H1 (cell line): ENCODE data around the gene DNM2. TPM values are rescaled to one million over a fixed set of nuclear protein-coding genes. Genes with fewer than 3 reads are reported as not detected.

Source experiments
- CTCF ChIA-PET: fragments of 300-600 bp; sonication (Branson Sonifier 250); formaldehyde crosslinking; loops from one replicate; lab custom pipeline; 2021; ENCODE audit not compliant: partially characterized antibody; lab: Charles Lee
- POLR2A ChIA-PET: fragments of 300-600 bp; sonication (Branson Sonifier 250); formaldehyde crosslinking; loops from one replicate; lab custom pipeline; 2021; ENCODE audit warnings: inconsistent platforms; ENCODE audit not compliant: partially characterized antibody; lab: Charles Lee
- DNase-seq, 2 experiments: peaks; one replicate each; pipeline versions ENCODE4 v3.0.0 to v3.0.0-alpha.2; 2010 to 2022; ENCODE audit warnings: low spot score in 2 of 2, low read depth in 1 of 2, mixed read lengths in 1 of 2
- FAIRE-seq: peaks from 2 replicates; lab custom pipeline; 2011; peaks lifted over from hg19 to GRCh38; lab: Jason Lieb, UNC
- H2AFZ ChIP-seq: 2 replicates; pipeline ENCODE4 v1.8.1; 2012; ENCODE audit warnings: low read length, inconsistent platforms
- H2AK5ac ChIP-seq: 2 replicates; pipeline ENCODE4 v1.6.1; 2013; ENCODE audit warnings: low read depth, low read length
- H2BK120ac ChIP-seq: replicated peaks from 2 replicates; pipeline ENCODE3; 2013; ENCODE audit warnings: low read depth, low read length, inconsistent platforms
- H2BK12ac ChIP-seq: 2 replicates; pipeline ENCODE4 v1.6.1; 2013; ENCODE audit warnings: low read depth, low read length
- H2BK15ac ChIP-seq: 2 replicates; pipeline ENCODE4 v1.6.1; 2013; ENCODE audit warnings: low read length
- H2BK20ac ChIP-seq: 2 replicates; pipeline ENCODE4 v1.6.1; 2013; ENCODE audit warnings: low read length
- H2BK5ac ChIP-seq: 2 replicates; pipeline ENCODE4 v1.6.1; 2013; ENCODE audit warnings: low read depth, low read length
- H3K14ac ChIP-seq: 2 replicates; pipeline ENCODE4 v1.6.1; 2013; ENCODE audit warnings: inconsistent platforms; ENCODE audit not compliant: insufficient read length
- H3K18ac ChIP-seq: 2 replicates; pipeline ENCODE4 v1.6.1; 2013; ENCODE audit warnings: low read length; ENCODE audit errors: extremely low read depth
- H3K23ac ChIP-seq: 2 replicates; pipeline ENCODE4 v1.6.1; 2013; ENCODE audit warnings: inconsistent platforms; ENCODE audit not compliant: insufficient read length
- H3K23me2 ChIP-seq: 2 replicates; pipeline ENCODE4 v1.6.1; 2013; ENCODE audit warnings: low read depth, low read length
- H3K27ac ChIP-seq: 2 replicates; pipeline ENCODE4 v1.6.1; 2011; ENCODE audit warnings: low read depth, low read length, inconsistent platforms
- H3K27me3 ChIP-seq, 4 experiments: replicated peaks in 1 of 4; 1 replicate in 1 of 4; 2 replicates in 3 of 4; pipeline versions ENCODE4 v1.6.1 to v1.8.1; 2011 to 2013; ENCODE audit warnings: low read length in 3 of 4, mild to moderate bottlenecking in 3 of 4, inconsistent platforms in 2 of 4, mixed read lengths in 2 of 4, moderate library complexity in 1 of 4; ENCODE audit not compliant: control insufficient read depth in 3 of 4, insufficient read depth in 3 of 4; ENCODE audit errors: extremely low read depth in 1 of 4
- H3K36me3 ChIP-seq, 4 experiments: 2 replicates each; pipeline versions ENCODE4 v1.6.1 to v1.8.1; 2011 to 2013; ENCODE audit warnings: mild to moderate bottlenecking in 4 of 4, low read length in 3 of 4, moderate library complexity in 2 of 4, control low read depth in 1 of 4, inconsistent platforms in 1 of 4; ENCODE audit not compliant: insufficient read depth in 4 of 4, control insufficient read depth in 2 of 4
- H3K4ac ChIP-seq: replicated peaks from 2 replicates; pipeline ENCODE3; 2013; ENCODE audit warnings: low read length, low read depth, mixed read lengths, inconsistent platforms; ENCODE audit not compliant: insufficient read length
- H3K4me1 ChIP-seq, 4 experiments: replicated peaks in 1 of 4; 1 replicate in 1 of 4; 2 replicates in 3 of 4; pipeline versions ENCODE4 v1.6.1 to v1.8.1; 2011 to 2013; ENCODE audit warnings: low read length in 3 of 4, inconsistent platforms in 2 of 4, mixed read lengths in 1 of 4; ENCODE audit not compliant: insufficient read depth in 4 of 4, control insufficient read depth in 3 of 4
- H3K4me2 ChIP-seq, 2 experiments: 2 replicates each; pipeline versions ENCODE4 v1.6.1 to v1.8.1; 2011 to 2013; ENCODE audit warnings: low read depth in 2 of 2, low read length in 2 of 2, control low read depth in 1 of 2, inconsistent platforms in 1 of 2, mild to moderate bottlenecking in 1 of 2; ENCODE audit not compliant: insufficient read depth in 1 of 2
- H3K4me3 ChIP-seq, 4 experiments: fragments of 200-600, 300-600 bp in 1 of 4; sonication (generic), shearing (Covaris generic), sonication (Bioruptor Twin) in 1 of 4; 2 replicates each; pipeline versions ENCODE4 v1.5.1 to v1.8.1; 2011 to 2016; ENCODE audit warnings: low read length in 4 of 4, low read depth in 3 of 4, control low read depth in 2 of 4, inconsistent platforms in 2 of 4, mild to moderate bottlenecking in 2 of 4, mixed read lengths in 1 of 4, moderate library complexity in 1 of 4; ENCODE audit not compliant: insufficient read depth in 2 of 4; ENCODE audit errors: extremely low read depth in 1 of 4
- H3K56ac ChIP-seq: replicated peaks from 2 replicates; pipeline ENCODE3; 2013; ENCODE audit warnings: low read depth, mild to moderate bottlenecking, mixed read lengths, low read length, inconsistent platforms; ENCODE audit not compliant: insufficient read length
- H3K79me1 ChIP-seq: 2 replicates; pipeline ENCODE4 v1.6.1; 2013; ENCODE audit warnings: low read depth, low read length, control low read depth
- H3K79me2 ChIP-seq, 2 experiments: 2 replicates each; pipeline versions ENCODE4 v1.6.1 to v1.8.1; 2012 to 2013; ENCODE audit warnings: low read length in 2 of 2, mild to moderate bottlenecking in 2 of 2, inconsistent platforms in 1 of 2; ENCODE audit not compliant: insufficient read depth in 2 of 2, control insufficient read depth in 1 of 2
- H3K9ac ChIP-seq, 4 experiments: replicated peaks in 1 of 4; 1 replicate in 1 of 4; 2 replicates in 3 of 4; pipeline versions ENCODE4 v1.6.1 to v1.8.1; 2011 to 2013; ENCODE audit warnings: low read depth in 3 of 4, low read length in 3 of 4, control low read depth in 2 of 4, mild to moderate bottlenecking in 2 of 4, moderate library complexity in 2 of 4, inconsistent platforms in 1 of 4; ENCODE audit errors: extremely low read depth in 1 of 4
- H3K9me3 ChIP-seq, 2 experiments: 2 replicates each; pipeline versions ENCODE4 v1.6.1 to v1.8.1; 2012 to 2013; ENCODE audit warnings: mild to moderate bottlenecking in 2 of 2, moderate library complexity in 2 of 2, control low read depth in 1 of 2, inconsistent platforms in 1 of 2, low read depth in 1 of 2, low read length in 1 of 2, mixed read lengths in 1 of 2; ENCODE audit not compliant: insufficient read depth in 2 of 2
- H4K20me1 ChIP-seq, 2 experiments: replicated peaks in 1 of 2; 2 replicates each; pipeline versions ENCODE3 to v1.8.1; 2011 to 2013; ENCODE audit warnings: inconsistent platforms in 2 of 2, low read length in 2 of 2, mild to moderate bottlenecking in 1 of 2; ENCODE audit not compliant: insufficient read depth in 2 of 2, control insufficient read depth in 1 of 2
- H4K5ac ChIP-seq: 2 replicates; pipeline ENCODE4 v1.6.1; 2013; ENCODE audit warnings: low read length, low read depth, mixed read lengths, inconsistent platforms; ENCODE audit not compliant: insufficient read length
- H4K8ac ChIP-seq: 2 replicates; pipeline ENCODE4 v1.8.0; 2013; ENCODE audit warnings: mild to moderate bottlenecking, moderate library complexity, low read length, inconsistent platforms; ENCODE audit not compliant: insufficient read depth; ENCODE audit errors: extremely low read depth
- H4K91ac ChIP-seq: replicated peaks from 2 replicates; pipeline ENCODE3; 2013; ENCODE audit warnings: low read length, mixed read lengths, inconsistent platforms; ENCODE audit not compliant: insufficient read length
- WGBS, 2 experiments: shearing (Covaris generic) in 1 of 2; methylation state at CpG; one replicate each; pipeline versions ENCODE4 v1.1.6 to v1.1.7; 2013 to 2015; ENCODE audit warnings: low lambda C conversion rate in 2 of 2, mixed read lengths in 2 of 2, inconsistent platforms in 1 of 2, low coverage in 1 of 2, missing lambda C conversion rate in 1 of 2; ENCODE audit not compliant: insufficient replicate concordance in 2 of 2, insufficient coverage in 1 of 2, insufficient read length in 1 of 2; ENCODE audit errors: extremely low coverage in 1 of 2, missing lambda C conversion rate in 1 of 2; 5-methylcytosine and 5-hydroxymethylcytosine counted together
- polyA plus RNA-seq, 7 experiments: library from polyadenylated mRNA; depleted of rRNA in 3 of 7; stranded (reverse) in 5 of 7; unstranded in 2 of 7; fragments of >200 nt in 5 of 7; fragments of 200-250 nt in 2 of 7; gene quantifications; 1 replicate in 5 of 7; 2 replicates in 1 of 7; 4 replicates in 1 of 7; pipeline versions ENCODE4 v1.2.1 to v1.2.3, GENCODE V29; 2011 to 2013; ENCODE audit warnings: missing spikeins in 2 of 7, mixed read lengths in 2 of 7
- total RNA-seq: library from RNA; stranded (reverse); fragmentation: NEBNext Ultra II Directional; extraction: Animal tissue kit (Norgen Biotek cat#: 25700); gene quantifications from 2 replicates; pipeline ENCODE4 v1.2.1, GENCODE V29; 2021

The DNM2 gene
- total and polyA plus RNA-seq, 2 of the 8 experiments (the other 6 are each of a cell fraction or from before 2014, with no cell fraction given) = 61.9 to 120 TPM

- Histone ChIP-seq H3K56ac (no peak overlapping the region), H3K14ac (no peak overlapping the region), H3K23me2 (no peaks in the 10 kb centered on the region; the same call in 1 of the 2 replicates), H3K27me3 (no peaks in the 10 kb centered on the region), H3K79me2 (peaks cover 0 to 67% of the 10 kb centered on the region in 2 experiments; a peak in 2 of 4 replicates), H3K36me3 (no peaks in the 10 kb centered on the region), H2BK5ac (peak overlapping the region; percentile 18), H2AFZ (no peak overlapping the region), H2BK12ac (peak overlapping the region; percentile 68; the same call in 1 of the 2 replicates), H3K4ac (no peak overlapping the region), H3K9me3 (no peaks in the 10 kb centered on the region), H2BK120ac (no peak overlapping the region), H3K9ac (no peak overlapping the region; a peak in 1 of 7 replicates), H4K8ac (peak overlapping the region; percentile 72; the same call in 1 of the 2 replicates), H4K5ac (no peak overlapping the region), H3K18ac (no peak overlapping the region; the same call in 1 of the 2 replicates), H3K4me1 (peaks cover 0 to 17% (median 4%) of the 10 kb centered on the region in 4 experiments; a peak in 5 of 7 replicates), H3K23ac (no peak overlapping the region), H4K20me1 (peaks cover 19 to 26% of the 10 kb centered on the region in 2 experiments), H3K79me1 (peaks cover 21% of the 10 kb centered on the region), H3K4me3 (no peak overlapping the region), H2BK15ac (no peak overlapping the region), H4K91ac (no peak overlapping the region), H2BK20ac (no peak overlapping the region), H2AK5ac (no peak overlapping the region), H3K27ac (no peak overlapping the region), H3K4me2 (no peak overlapping the region)
- 86% methylated on average over 21 of the region's 21 CpGs; no CpG with 5 or more reads in 1 of the 2 experiments for WGBS, 2 experiments
- CTCF ChIA-PET = interaction anchor here (0.5 to 1.7 kb wide), 7 partner anchors 16 to 170 kb away, joined by 3 to 4 read pairs (median 3); no protein-coding TSS in a partner anchor
- POLR2A ChIA-PET = interaction anchor here (0.6 to 2.2 kb wide), 6 partner anchors 9 to 95 kb away, joined by 3 to 9 read pairs (median 4); partner anchors contain the start of gene DNM2
- DNase-seq (no peak), FAIRE-seq (no peak)
Measured at GRCh38 chr19:10751109-10751953, 33.5 kb downstream of the DNM2 start.
